Neuronal stem cell (in vitro differentiated cells): ENCODE measurements around the gene RPS27A.
A peak's percentile ranks its signal among the peaks of the same experiment; 100 is the strongest.

Source experiments
- DNase-seq: peaks from one replicate; pipeline ENCODE4 v3.0.0-alpha.2; 2013; ENCODE audit warnings: low spot score
- H2AFZ ChIP-seq: one replicate; pipeline ENCODE4 v1.6.1; 2013; ENCODE audit warnings: mild to moderate bottlenecking, low read length, inconsistent platforms
- H2AK5ac ChIP-seq: 2 replicates; pipeline ENCODE4 v1.6.1; 2013; ENCODE audit warnings: low read depth, mild to moderate bottlenecking, inconsistent platforms, low read length, moderate library complexity, mixed read lengths
- H2BK120ac ChIP-seq: 2 replicates; pipeline ENCODE4 v1.6.1; 2013; ENCODE audit warnings: low read depth, mild to moderate bottlenecking, inconsistent platforms, low read length, moderate library complexity, mixed read lengths
- H2BK12ac ChIP-seq: one replicate; pipeline ENCODE4 v1.6.1; 2013; ENCODE audit warnings: low read length, inconsistent platforms
- H2BK15ac ChIP-seq: 2 replicates; pipeline ENCODE4 v1.6.1; 2013; ENCODE audit warnings: mild to moderate bottlenecking, low read length, inconsistent platforms, mixed read lengths
- H2BK5ac ChIP-seq: one replicate; pipeline ENCODE4 v1.6.1; 2013; ENCODE audit warnings: inconsistent platforms, mild to moderate bottlenecking, low read length, moderate library complexity
- H3K14ac ChIP-seq: one replicate; pipeline ENCODE4 v1.6.1; 2013; ENCODE audit warnings: low read length, inconsistent platforms
- H3K18ac ChIP-seq: 2 replicates; pipeline ENCODE4 v1.6.1; 2013; ENCODE audit warnings: low read length, inconsistent platforms
- H3K23ac ChIP-seq: 2 replicates; pipeline ENCODE4 v1.6.1; 2013; ENCODE audit warnings: low read depth, mild to moderate bottlenecking, mixed read lengths, low read length, inconsistent platforms; ENCODE audit not compliant: poor library complexity
- H3K27ac ChIP-seq: replicated peaks from 3 replicates; pipeline ENCODE4 v1.5.1; 2013; ENCODE audit warnings: low read length, inconsistent platforms
- H3K27me3 ChIP-seq, 3 experiments: 2 replicates each; pipeline ENCODE4 v1.6.1; 2013; ENCODE audit warnings: low read length in 3 of 3, mild to moderate bottlenecking in 2 of 3, inconsistent platforms in 1 of 3, low read depth in 1 of 3, mixed read lengths in 1 of 3, moderate library complexity in 1 of 3; ENCODE audit not compliant: control insufficient read depth in 3 of 3, insufficient read depth in 3 of 3
- H3K36me3 ChIP-seq, 2 donors: replicated peaks in 1 of 2; 2 replicates each; pipeline ENCODE4 v1.6.1; 2013; ENCODE audit warnings: low read length in 2 of 2; ENCODE audit not compliant: control insufficient read depth in 2 of 2, insufficient read depth in 2 of 2
- H3K4ac ChIP-seq: 2 replicates; pipeline ENCODE4 v1.6.1; 2013; ENCODE audit warnings: inconsistent platforms, mild to moderate bottlenecking, low read length, moderate library complexity
- H3K4me1 ChIP-seq, 2 donors: 1 replicate in 1 of 2; 2 replicates in 1 of 2; pipeline ENCODE4 v1.6.1; 2013; ENCODE audit warnings: low read length in 2 of 2, low read depth in 1 of 2; ENCODE audit not compliant: control insufficient read depth in 2 of 2, insufficient read depth in 1 of 2
- H3K4me2 ChIP-seq: one replicate; pipeline ENCODE4 v1.6.1; 2013; ENCODE audit warnings: mild to moderate bottlenecking, low read length, inconsistent platforms; ENCODE audit not compliant: insufficient read depth, poor library complexity, severe bottlenecking
- H3K4me3 ChIP-seq, 2 donors: 2 replicates each; pipeline ENCODE4 v1.5.1; 2013; ENCODE audit warnings: low read length in 2 of 2, mild to moderate bottlenecking in 2 of 2, inconsistent platforms in 1 of 2, moderate library complexity in 1 of 2
- H3K79me1 ChIP-seq: one replicate; pipeline ENCODE4 v1.6.1; 2013; ENCODE audit warnings: low read depth, mild to moderate bottlenecking, inconsistent platforms, low read length, moderate library complexity
- H3K9ac ChIP-seq: one replicate; pipeline ENCODE4 v1.6.1; 2013; ENCODE audit warnings: mild to moderate bottlenecking, low read depth, low read length, inconsistent platforms; ENCODE audit not compliant: poor library complexity
- H3K9me3 ChIP-seq, 2 donors: replicated peaks in 1 of 2; 2 replicates each; pipeline versions ENCODE3 to v1.6.1; 2013; ENCODE audit warnings: low read length in 2 of 2, mild to moderate bottlenecking in 2 of 2, inconsistent platforms in 1 of 2, low read depth in 1 of 2, mixed read lengths in 1 of 2, moderate library complexity in 1 of 2; ENCODE audit not compliant: control insufficient read depth in 2 of 2, insufficient read depth in 1 of 2
- H4K8ac ChIP-seq: one replicate; pipeline ENCODE4 v1.6.1; 2013; ENCODE audit warnings: low read depth, mild to moderate bottlenecking, inconsistent platforms, low read length, moderate library complexity
- H4K91ac ChIP-seq: one replicate; pipeline ENCODE4 v1.6.1; 2013; ENCODE audit warnings: low read length, low read depth, mild to moderate bottlenecking, inconsistent platforms; ENCODE audit not compliant: poor library complexity
- WGBS, 2 donors: extraction: QIAGEN DNeasy Blood & Tissue Kit; methylation state at CpG; one replicate each; pipeline ENCODE4 v1.1.7; 2013; ENCODE audit warnings: missing lambda C conversion rate in 2 of 2, mixed read lengths in 1 of 2; ENCODE audit not compliant: insufficient read length in 2 of 2, insufficient replicate concordance in 1 of 2; ENCODE audit errors: extremely low coverage in 2 of 2; 5-methylcytosine and 5-hydroxymethylcytosine counted together

RPS27A gene

DNA sequence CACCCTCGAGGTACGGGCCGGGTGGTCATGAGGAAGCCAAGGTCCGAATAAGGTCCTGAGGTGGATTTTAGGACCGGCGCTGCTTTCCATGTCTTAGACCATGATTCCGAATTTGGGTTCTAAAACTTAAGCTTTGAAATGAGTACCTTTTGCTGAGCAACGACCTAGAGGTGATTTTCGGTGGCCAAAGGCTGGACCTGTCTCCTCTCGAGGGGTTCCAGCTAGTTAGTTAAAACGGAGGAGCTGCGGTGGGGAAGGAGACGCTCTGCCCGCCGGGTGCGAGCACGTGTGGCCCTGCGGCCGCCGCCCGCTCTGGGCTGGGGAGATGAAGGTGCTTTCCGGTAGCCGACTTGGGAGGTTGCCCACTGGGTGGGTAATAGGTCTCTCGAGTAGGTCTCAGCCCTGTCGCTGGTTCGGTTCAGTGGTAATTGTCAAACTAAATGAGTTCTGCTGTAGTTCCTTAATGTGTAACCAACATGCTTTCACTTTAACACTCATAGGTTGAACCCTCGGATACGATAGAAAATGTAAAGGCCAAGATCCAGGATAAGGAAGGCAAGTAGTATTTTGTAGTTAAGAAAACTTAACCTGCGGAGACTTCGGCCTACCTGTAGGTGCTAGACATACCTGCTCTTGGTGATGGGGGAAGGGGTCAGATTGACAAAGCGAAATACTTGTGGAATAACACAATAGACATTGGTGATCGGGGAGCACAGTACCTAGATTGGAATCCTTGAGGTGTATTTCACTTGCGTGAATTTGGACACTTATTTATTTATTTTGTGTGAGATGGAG is 572 bp downstream of the RPS27A start:
- Histone ChIP-seq H3K23ac (peak overlapping the region; percentile 38), H3K36me3 (peaks cover 9 to 58% of the 10 kb centered on the region in 2 donors), H3K4me2 (peak overlapping the region; percentile 78), H3K4ac (no peak overlapping the region), H3K14ac (peak overlapping the region; percentile 25), H3K4me1 (peaks cover 5 to 9% of the 10 kb centered on the region in 2 donors), H3K4me3 (peak overlapping the region; percentile 64 to 93), H4K8ac (no peak overlapping the region), H2AK5ac (peak overlapping the region; percentile 6), H2AFZ (peak overlapping the region; percentile 85), H4K91ac (no peak overlapping the region), H3K9ac (peak overlapping the region; percentile 92), H3K27ac (no peak overlapping the region), H2BK120ac (no peak overlapping the region), H2BK5ac (no peak overlapping the region), H3K9me3 (no peaks in the 10 kb centered on the region), H3K18ac (peak overlapping the region; percentile 82), H2BK12ac (no peak overlapping the region), H3K27me3 (no peaks in the 10 kb centered on the region), H2BK15ac (no peak overlapping the region), H3K79me1 (peaks cover 2% of the 10 kb centered on the region)
- WGBS, 2 donors = no CpG with 5 or more reads among the region's 33 CpGs
- DNase-seq = no peak

DNA sequence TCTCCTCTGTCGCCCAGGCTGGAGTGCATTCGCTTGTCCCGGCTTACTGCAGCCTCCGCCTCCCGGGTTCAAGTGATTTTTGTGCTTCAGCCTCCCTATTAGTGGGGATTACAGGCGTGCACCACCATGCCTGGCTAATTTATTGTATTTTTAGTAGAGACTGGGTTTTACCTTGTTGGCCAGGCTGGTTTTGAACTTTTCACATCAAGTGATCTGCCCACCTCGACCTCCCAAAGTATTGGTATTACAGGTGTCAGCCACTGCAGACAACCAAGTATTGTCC is 1.1 kb downstream of the RPS27A start:
- no peak overlapping the region for H3K4ac ChIP-seq
- H2BK12ac ChIP-seq = no peak overlapping the region
- peaks cover 2% of the 10 kb centered on the region for H3K79me1 ChIP-seq
- H3K27me3 ChIP-seq = no peaks in the 10 kb centered on the region
- H2BK5ac ChIP-seq = no peak overlapping the region
- H3K36me3 ChIP-seq = peaks cover 9 to 56% of the 10 kb centered on the region in 2 donors
- no peak overlapping the region for H2AK5ac ChIP-seq
- no peak overlapping the region for H3K18ac ChIP-seq
- H3K9ac ChIP-seq = no peak overlapping the region
- H4K91ac ChIP-seq = no peak overlapping the region
- H2AFZ ChIP-seq = no peak overlapping the region
- DNase-seq = no peak
- no peak overlapping the region for H3K23ac ChIP-seq
- peak overlapping the region in 1 of 2 donors; percentile 64 for H3K4me3 ChIP-seq
- no CpG with 5 or more reads among the region's 7 CpGs for WGBS, 2 donors
- H3K4me1 ChIP-seq = peaks cover 5 to 9% of the 10 kb centered on the region in 2 donors
- H3K4me2 ChIP-seq = peak overlapping the region; percentile 78
- no peak overlapping the region for H2BK120ac ChIP-seq
- no peaks in the 10 kb centered on the region for H3K9me3 ChIP-seq
- no peak overlapping the region for H2BK15ac ChIP-seq
- H4K8ac ChIP-seq = no peak overlapping the region
- no peak overlapping the region for H3K27ac ChIP-seq
- H3K14ac ChIP-seq = no peak overlapping the region

DNA sequence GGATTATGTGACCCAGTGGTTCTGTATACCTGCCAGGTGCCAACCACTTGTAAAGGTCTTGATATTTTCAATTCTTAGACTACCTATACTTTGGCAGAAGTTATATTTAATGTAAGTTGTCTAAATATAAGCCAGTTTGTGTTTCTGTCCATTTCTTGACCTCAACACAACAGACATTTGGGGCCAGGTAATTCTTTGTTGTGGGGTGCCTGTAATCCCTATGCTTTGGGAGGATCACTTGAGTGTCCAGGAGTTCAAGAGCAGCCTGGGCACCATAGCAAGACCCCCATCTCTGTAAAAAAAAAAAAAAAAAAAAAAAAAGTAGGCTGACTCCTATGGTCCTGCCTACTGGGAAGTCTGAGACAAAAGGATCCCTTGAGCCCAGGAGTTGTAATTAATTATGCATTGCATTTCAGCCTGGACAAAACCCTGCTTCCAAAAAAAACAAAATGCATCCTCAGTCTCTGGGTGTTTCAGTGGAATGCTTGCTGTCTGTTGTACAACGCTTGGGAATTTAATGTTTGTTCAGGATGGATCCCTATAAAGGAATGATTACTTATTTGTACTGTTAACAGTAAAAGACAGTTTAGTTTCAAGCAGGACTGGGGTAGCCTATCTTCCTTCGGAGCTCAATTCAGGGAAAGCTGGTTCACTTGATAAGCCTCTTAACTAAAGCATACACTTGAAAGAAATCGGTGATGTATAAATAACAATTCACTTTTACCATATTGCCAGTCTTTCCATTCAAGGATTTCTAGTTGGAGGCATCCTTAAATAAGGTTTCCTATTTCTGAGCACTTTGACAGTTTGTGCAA is 3.4 kb downstream of the RPS27A start:
- H4K8ac ChIP-seq = no peak overlapping the region
- H3K27ac ChIP-seq = no peak overlapping the region
- peaks cover 5 to 9% of the 10 kb centered on the region in 2 donors for H3K4me1 ChIP-seq
- H3K4ac ChIP-seq = no peak overlapping the region
- DNase-seq = no peak
- no peak overlapping the region for H3K18ac ChIP-seq
- peaks cover 9 to 72% of the 10 kb centered on the region in 2 donors for H3K36me3 ChIP-seq
- no peak overlapping the region for H2AFZ ChIP-seq
- no peaks in the 10 kb centered on the region for H3K9me3 ChIP-seq
- H2BK120ac ChIP-seq = no peak overlapping the region
- H3K4me3 ChIP-seq = no peak overlapping the region
- H2BK12ac ChIP-seq = no peak overlapping the region
- no CpG with 5 or more reads among the region's 3 CpGs for WGBS, 2 donors
- H2BK5ac ChIP-seq = no peak overlapping the region
- no peak overlapping the region for H3K14ac ChIP-seq
- no peak overlapping the region for H4K91ac ChIP-seq
- no peak overlapping the region for H2BK15ac ChIP-seq
- H3K4me2 ChIP-seq = no peak overlapping the region
- peaks cover 2% of the 10 kb centered on the region for H3K79me1 ChIP-seq
- H3K23ac ChIP-seq = no peak overlapping the region
- no peak overlapping the region for H3K9ac ChIP-seq
- no peak overlapping the region for H2AK5ac ChIP-seq
- H3K27me3 ChIP-seq = no peaks in the 10 kb centered on the region

DNA sequence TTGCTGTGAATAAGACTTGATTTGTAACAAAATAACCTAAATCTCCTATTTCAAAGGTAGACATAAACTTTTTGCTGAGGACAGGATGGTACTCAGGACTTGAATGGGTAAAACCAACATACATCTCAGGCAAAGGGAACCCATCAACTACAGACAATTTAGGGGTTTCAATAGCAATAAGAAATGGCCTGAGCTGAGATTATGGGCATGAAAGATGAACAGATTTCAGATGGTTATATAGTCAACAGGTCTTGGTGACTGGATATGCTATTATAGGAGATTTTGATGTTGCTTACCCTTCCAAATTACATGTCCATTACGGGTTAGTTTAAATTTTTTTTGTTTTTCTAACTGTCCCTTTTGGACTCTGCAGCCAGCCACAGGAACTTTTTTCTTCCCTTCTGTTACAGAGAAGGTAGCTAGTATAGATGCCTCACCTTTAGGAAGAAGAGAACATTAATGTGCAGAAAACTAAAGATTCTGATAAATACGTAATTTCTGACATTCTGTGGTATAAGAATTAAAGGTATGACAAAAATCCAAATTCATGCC is 4.6 kb downstream of the RPS27A start:
- Histone ChIP-seq H3K4me1 (peaks cover 5 to 9% of the 10 kb centered on the region in 2 donors), H3K27ac (no peak overlapping the region), H2AFZ (no peak overlapping the region), H3K18ac (no peak overlapping the region), H2BK15ac (no peak overlapping the region), H3K36me3 (peaks cover 9 to 83% of the 10 kb centered on the region in 2 donors), H3K9me3 (no peaks in the 10 kb centered on the region), H2AK5ac (no peak overlapping the region), H3K79me1 (peaks cover 2% of the 10 kb centered on the region), H3K14ac (no peak overlapping the region), H3K4ac (no peak overlapping the region), H3K27me3 (no peaks in the 10 kb centered on the region), H3K4me2 (no peak overlapping the region), H2BK5ac (no peak overlapping the region), H4K91ac (no peak overlapping the region), H2BK12ac (no peak overlapping the region), H2BK120ac (no peak overlapping the region), H3K23ac (no peak overlapping the region), H3K9ac (no peak overlapping the region), H3K4me3 (no peak overlapping the region), H4K8ac (no peak overlapping the region)
- no peak for DNase-seq
- WGBS, 2 donors = no CpG with 5 or more reads among the region's 2 CpGs
